DOHH2 (cell line): ENCODE results near the gene FAM43B.

Experiments used
- H3F3A ChIP-seq: fragments of 200-600 bp; sonication (generic), shearing (Covaris generic); 2 replicates; pipeline ENCODE4 v1.6.0; 2016; ENCODE audit warnings: antibody characterized with exemption, mild to moderate bottlenecking; ENCODE audit not compliant: control insufficient read depth, insufficient read depth
- H3K27ac ChIP-seq: fragments of 200-600 bp; sonication (generic); 2 replicates; pipeline ENCODE4 v1.5.1; 2014; ENCODE audit warnings: low read depth, mild to moderate bottlenecking, low read length, moderate library complexity
- H3K27me3 ChIP-seq: fragments of 200-600 bp; sonication (generic); 2 replicates; pipeline ENCODE4 v1.6.1; 2014; ENCODE audit warnings: mild to moderate bottlenecking, low read length, mixed read lengths; ENCODE audit not compliant: control insufficient read depth
- H3K36me3 ChIP-seq: fragments of 200-600 bp; sonication (generic); 2 replicates; pipeline ENCODE4 v1.6.1; 2014; ENCODE audit warnings: mild to moderate bottlenecking, low read length, moderate library complexity, mixed read lengths; ENCODE audit not compliant: control insufficient read depth
- H3K4me1 ChIP-seq: fragments of 200-600 bp; sonication (generic); 2 replicates; pipeline ENCODE4 v1.6.1; 2014; ENCODE audit warnings: mild to moderate bottlenecking, low read length, mixed read lengths; ENCODE audit not compliant: control insufficient read depth
- H3K4me2 ChIP-seq: fragments of 200-600 bp; sonication (generic); 2 replicates; pipeline ENCODE4 v1.6.0; 2014; ENCODE audit warnings: mild to moderate bottlenecking, low read length, moderate library complexity
- H3K4me3 ChIP-seq: fragments of 200-600 bp; sonication (generic); 2 replicates; pipeline ENCODE4 v1.5.1; 2014; ENCODE audit warnings: mild to moderate bottlenecking, low read length, mixed read lengths
- H3K79me2 ChIP-seq: fragments of 200-600 bp; sonication (generic); 2 replicates; pipeline ENCODE4 v1.6.1; 2014; ENCODE audit warnings: mild to moderate bottlenecking, low read length, mixed read lengths; ENCODE audit not compliant: control insufficient read depth
- H3K9me2 ChIP-seq: fragments of 200-600 bp; sonication (generic); replicated peaks from 2 replicates; pipeline ENCODE4 v1.6.1; 2014; ENCODE audit warnings: mild to moderate bottlenecking, low read length, mixed read lengths; ENCODE audit not compliant: control insufficient read depth
- H3K9me3 ChIP-seq: fragments of 200-600 bp; sonication (generic); 2 replicates; pipeline ENCODE4 v1.6.1; 2014; ENCODE audit warnings: antibody characterized with exemption, low read length, mixed read lengths; ENCODE audit not compliant: control insufficient read depth, insufficient read depth
- H4K20me1 ChIP-seq: fragments of 200-600 bp; sonication (generic); 2 replicates; pipeline ENCODE4 v1.6.0; 2014; ENCODE audit warnings: low read depth, mild to moderate bottlenecking, antibody characterized with exemption, low read length, moderate library complexity; ENCODE audit not compliant: control insufficient read depth, insufficient read depth
- CTCF ChIP-seq: fragments of 200-600 bp; sonication (generic); IDR thresholded peaks from one replicate; pipeline ENCODE4 v1.5.1; 2014; ENCODE audit warnings: antibody characterized with exemption, mild to moderate bottlenecking, low read depth, low read length; ENCODE audit not compliant: poor library complexity, severe bottlenecking
- EZH2phosphoT487 ChIP-seq: fragments of 200-600 bp; sonication (generic); IDR thresholded peaks from 2 replicates; pipeline ENCODE4 v1.6.1; 2017; ENCODE audit warnings: borderline replicate concordance, mild to moderate bottlenecking, antibody characterized with exemption, low read length, moderate library complexity, mixed read lengths

The FAM43B gene

GRCh38 chr1:20601129-20601825 lies 48.9 kb downstream of the FAM43B start:
- Histone ChIP-seq H4K20me1 (no peaks in the 10 kb centered on the region), H3F3A (no peaks in the 10 kb centered on the region), H3K9me2 (no peaks in the 10 kb centered on the region), H3K4me1 (no peaks in the 10 kb centered on the region), H3K4me2 (no peak overlapping the region), H3K9me3 (no peaks in the 10 kb centered on the region), H3K79me2 (no peaks in the 10 kb centered on the region), H3K36me3 (no peaks in the 10 kb centered on the region), H3K4me3 (no peak overlapping the region), H3K27ac (no peak overlapping the region), H3K27me3 (peaks cover 1% of the 10 kb centered on the region; the same call in 1 of the 2 replicates)
- TF ChIP-seq EZH2phosphoT487, result no peak
- TF ChIP-seq CTCF, result no peak

- H3K4me1 ChIP-seq, result no peaks in the 10 kb centered on the region
- no peaks in the 10 kb centered on the region for H3K79me2 ChIP-seq
- H3K4me3 ChIP-seq, result no peak overlapping the region
- H3K4me2 ChIP-seq, result no peak overlapping the region
- TF ChIP-seq EZH2phosphoT487 (no peak), CTCF (no peak)
- no peaks in the 10 kb centered on the region for H3K9me3 ChIP-seq
- H3K27me3 ChIP-seq, result peaks cover 6% of the 10 kb centered on the region; the same call in 1 of the 2 replicates
- no peak overlapping the region for H3K27ac ChIP-seq
- no peaks in the 10 kb centered on the region for H4K20me1 ChIP-seq
- H3K9me2 ChIP-seq, result no peaks in the 10 kb centered on the region
- H3K36me3 ChIP-seq, result no peaks in the 10 kb centered on the region
- no peaks in the 10 kb centered on the region for H3F3A ChIP-seq
These were observed 50.6 kb downstream of the FAM43B start for GRCh38 chr1:20602851-20603450.

- TF ChIP-seq EZH2phosphoT487 (no peak), CTCF (no peak)
- H3F3A ChIP-seq, result no peaks in the 10 kb centered on the region
- no peaks in the 10 kb centered on the region for H3K4me1 ChIP-seq
- H3K4me3 ChIP-seq, result no peak overlapping the region
- H3K9me3 ChIP-seq, result no peaks in the 10 kb centered on the region
- no peak overlapping the region for H3K27ac ChIP-seq
- no peaks in the 10 kb centered on the region for H3K36me3 ChIP-seq
- no peaks in the 10 kb centered on the region for H3K79me2 ChIP-seq
- peaks cover 7% of the 10 kb centered on the region; the same call in 1 of the 2 replicates for H3K27me3 ChIP-seq
- no peaks in the 10 kb centered on the region for H4K20me1 ChIP-seq
- H3K9me2 ChIP-seq, result no peaks in the 10 kb centered on the region
- no peak overlapping the region for H3K4me2 ChIP-seq
These were observed 51.4 kb downstream of the FAM43B start for GRCh38 chr1:20603504-20604464.
